ENCODE data around the gene PSG7. TPM values are rescaled to one million over a fixed set of nuclear protein-coding genes. Genes with fewer than 3 reads are reported as not detected.
"Not testable (repeated sequence)": the region's sequence is repeated elsewhere in the genome, so short reads cannot be mapped to it uniquely, and the experiment has no call there.

Gene PSG7
- total RNA-seq: not detected

GRCh38 chr19:42937107-42937506, at the start of gene PSG7:
Gene PSG7, minus strand, starts transcription at chr19:42937207. Its CDS starts 131 bp downstream, at chr19:42937076.
- 59 to 92% methylated on average over 3 of the region's 3 CpGs for WGBS, 2 donors
- H3K27me3 ChIP-seq; intact Hi-C loops (cut with DNase I); H3K36me3 ChIP-seq; H3K9me3 ChIP-seq; H3K4me3 ChIP-seq; H3K4me1 ChIP-seq; DNase-seq; H3K27ac ChIP-seq: not testable (repeated sequence)

GRCh38 chr19:42985588-42985987, 48.6 kb upstream of the PSG7 start:
- Histone ChIP-seq H3K27ac (no peak overlapping the region), H3K9me3 (no peaks in the 10 kb centered on the region), H3K27me3 (no peaks in the 10 kb centered on the region), H3K4me3 (no peak overlapping the region), H3K4me1 (no peaks in the 10 kb centered on the region), H3K36me3 (no peaks in the 10 kb centered on the region)
- no peak for DNase-seq
- WGBS, 2 donors: 80 to 84% methylated on average over 4 of the region's 4 CpGs
- no peak for TF ChIP-seq POLR2A (IDR thresholded peaks at IDR 0.05)
- no peak for TF ChIP-seq CTCF (IDR thresholded peaks at IDR 0.05)
- intact Hi-C loops (cut with DNase I): no loop called here

- H3K4me3 ChIP-seq; H3K4me1 ChIP-seq; H3K9me3 ChIP-seq; H3K27ac ChIP-seq; H3K36me3 ChIP-seq; DNase-seq; H3K27me3 ChIP-seq; intact Hi-C loops (cut with DNase I): not testable (repeated sequence)
Measured at GRCh38 chr19:42982111-42982510, 45.1 kb upstream of the PSG7 start.

GRCh38 chr19:42971451-42971850, 34.4 kb upstream of the PSG7 start:
- H3K27me3 ChIP-seq; H3K36me3 ChIP-seq; H3K9me3 ChIP-seq; H3K4me3 ChIP-seq; H3K4me1 ChIP-seq; DNase-seq; H3K27ac ChIP-seq; intact Hi-C loops (cut with DNase I): not testable (repeated sequence)
- WGBS, 2 donors: 85% methylated on average over 5 of the region's 5 CpGs

- intact Hi-C loops (cut with DNase I): no loop called here
- TF ChIP-seq CTCF (IDR thresholded peaks at IDR 0.05): no peak
- no peak for TF ChIP-seq POLR2A (IDR thresholded peaks at IDR 0.05)
- no peak overlapping the region for H3K27ac ChIP-seq
- no peaks in the 10 kb centered on the region for H3K4me1 ChIP-seq
- no peak for DNase-seq
- no peaks in the 10 kb centered on the region for H3K36me3 ChIP-seq
- H3K9me3 ChIP-seq: no peaks in the 10 kb centered on the region
- H3K4me3 ChIP-seq: no peak overlapping the region
- H3K27me3 ChIP-seq: no peaks in the 10 kb centered on the region
- 70 to 88% methylated on average over 2 of the region's 2 CpGs for WGBS, 2 donors
Measured at GRCh38 chr19:42965176-42965575, 28.2 kb upstream of the PSG7 start.

- no peak overlapping the region for H3K4me3 ChIP-seq
- no peaks in the 10 kb centered on the region for H3K4me1 ChIP-seq
- no peaks in the 10 kb centered on the region for H3K36me3 ChIP-seq
- H3K27me3 ChIP-seq: no peaks in the 10 kb centered on the region
- intact Hi-C loops (cut with DNase I): no loop called here
- H3K9me3 ChIP-seq: no peaks in the 10 kb centered on the region
- no peak overlapping the region for H3K27ac ChIP-seq
- no peak for DNase-seq
- WGBS, 2 donors: 65 to 87% methylated on average over 6 of the region's 6 CpGs
- no peak for TF ChIP-seq CTCF (IDR thresholded peaks at IDR 0.05)
- TF ChIP-seq POLR2A (IDR thresholded peaks at IDR 0.05): no peak
Measured at GRCh38 chr19:42961119-42961518, 24.1 kb upstream of the PSG7 start.

GRCh38 chr19:42952126-42952525, 15.1 kb upstream of the PSG7 start:
- DNase-seq; H3K9me3 ChIP-seq; intact Hi-C loops (cut with DNase I); H3K4me3 ChIP-seq; H3K27ac ChIP-seq; H3K27me3 ChIP-seq; H3K36me3 ChIP-seq; H3K4me1 ChIP-seq: not testable (repeated sequence)
- WGBS, 2 donors: 58% methylated on average over 4 of the region's 4 CpGs

- H3K9me3 ChIP-seq; H3K27me3 ChIP-seq; H3K4me3 ChIP-seq; H3K36me3 ChIP-seq; DNase-seq; H3K27ac ChIP-seq; intact Hi-C loops (cut with DNase I); H3K4me1 ChIP-seq: not testable (repeated sequence)
- WGBS, 2 donors: 66 to 69% methylated on average over 2 of the region's 2 CpGs
Measured at GRCh38 chr19:42951476-42951875, 14.5 kb upstream of the PSG7 start.
